GM12875 (cell line): ENCODE data around the gene GNG4.

ENCODE experiments used
- H3K4me3 ChIP-seq: one replicate; pipeline ENCODE4 v1.5.1; 2011; ENCODE audit warnings: low read depth, low read length, control low read depth
- CTCF ChIP-seq: IDR thresholded peaks from 2 replicates; pipeline ENCODE4 v1.5.1; 2011; ENCODE audit warnings: low read depth, mild to moderate bottlenecking, control low read depth, inconsistent platforms, low read length, moderate library complexity, borderline replicate concordance; ENCODE audit not compliant: insufficient read depth

The GNG4 gene

GRCh38 chr1:235563513-235564061 is 86.0 kb downstream of the GNG4 start:
- TF ChIP-seq CTCF: no peak

GRCh38 chr1:235562589-235562988 is 87.0 kb downstream of the GNG4 start:
- TF ChIP-seq CTCF: no peak
- H3K4me3 ChIP-seq: no peak overlapping the region

More at GRCh38 chr1:235563513-235564061, 86.0 kb downstream of the GNG4 start:
- H3K4me3 ChIP-seq: no peak overlapping the region

GRCh38 chr1:235558621-235559169 is 90.9 kb downstream of the GNG4 start:
- TF ChIP-seq CTCF: no peak
- no peak overlapping the region for H3K4me3 ChIP-seq

- H3K4me3 ChIP-seq: no peak overlapping the region
- no peak; the same call in 1 of the 2 replicates for TF ChIP-seq CTCF
These were observed 92.1 kb downstream of the GNG4 start for GRCh38 chr1:235557495-235557894.

GRCh38 chr1:235556807-235557206 is 92.8 kb downstream of the GNG4 start:
- no peak overlapping the region for H3K4me3 ChIP-seq
- TF ChIP-seq CTCF: no peak

- no peak overlapping the region for H3K4me3 ChIP-seq
- TF ChIP-seq CTCF: no peak
These were observed 96.5 kb downstream of the GNG4 start for GRCh38 chr1:235553112-235553551.

GRCh38 chr1:235552146-235552716 is 97.4 kb downstream of the GNG4 start:
- no peak for TF ChIP-seq CTCF
- no peak overlapping the region for H3K4me3 ChIP-seq
